Cortex of kidney (tissue), 1 donor: ENCODE data around the gene KCTD5.

Experiments used
- DNase-seq: peaks from one replicate; lab custom pipeline; 2025; lab: John Stamatoyannopoulos, UW

KCTD5 gene

DNA sequence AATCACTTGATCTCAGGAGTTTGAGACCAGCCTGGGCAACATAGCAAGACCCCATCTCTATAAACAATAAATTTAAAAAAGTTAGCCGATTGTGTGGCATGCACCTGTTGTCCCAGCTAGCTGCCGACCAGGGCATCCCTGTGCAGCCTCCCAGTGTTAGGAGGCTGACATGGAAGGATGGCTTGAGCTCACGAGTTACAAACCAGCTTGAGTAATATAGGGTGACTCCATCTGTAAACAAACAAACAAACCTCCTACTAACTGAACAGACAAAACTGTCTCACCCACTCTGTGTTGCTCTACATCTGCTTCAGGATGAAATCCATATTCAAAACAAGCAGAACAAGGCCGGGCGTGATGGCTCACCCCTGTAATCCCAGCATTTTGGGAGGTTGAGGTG lies 44.6 kb downstream of the KCTD5 start:
- no peak for DNase-seq

DNA sequence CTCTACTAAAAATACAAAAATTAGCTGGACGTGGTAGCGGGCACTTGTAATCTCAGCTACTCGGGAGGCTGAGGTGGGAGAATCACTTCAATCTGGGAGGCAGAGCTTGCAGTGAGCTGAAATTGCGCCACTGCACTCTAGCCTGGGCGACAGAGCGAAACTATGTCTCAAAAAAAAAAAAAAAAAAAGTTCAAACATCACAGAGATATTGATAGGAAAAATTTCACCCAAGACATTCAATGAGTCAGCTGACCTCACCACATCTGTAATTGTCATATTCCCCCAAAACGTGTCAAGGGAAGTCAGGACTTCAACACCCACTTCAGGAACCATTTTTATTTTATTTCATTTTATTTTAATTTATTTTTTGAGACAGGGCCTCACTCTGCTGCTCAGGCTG lies 45.7 kb downstream of the KCTD5 start:
- DNase-seq: no peak

- DNase-seq: no peak
Observed at GRCh38 chr16:2734844-2735515, 52.7 kb downstream of the KCTD5 start.

DNA sequence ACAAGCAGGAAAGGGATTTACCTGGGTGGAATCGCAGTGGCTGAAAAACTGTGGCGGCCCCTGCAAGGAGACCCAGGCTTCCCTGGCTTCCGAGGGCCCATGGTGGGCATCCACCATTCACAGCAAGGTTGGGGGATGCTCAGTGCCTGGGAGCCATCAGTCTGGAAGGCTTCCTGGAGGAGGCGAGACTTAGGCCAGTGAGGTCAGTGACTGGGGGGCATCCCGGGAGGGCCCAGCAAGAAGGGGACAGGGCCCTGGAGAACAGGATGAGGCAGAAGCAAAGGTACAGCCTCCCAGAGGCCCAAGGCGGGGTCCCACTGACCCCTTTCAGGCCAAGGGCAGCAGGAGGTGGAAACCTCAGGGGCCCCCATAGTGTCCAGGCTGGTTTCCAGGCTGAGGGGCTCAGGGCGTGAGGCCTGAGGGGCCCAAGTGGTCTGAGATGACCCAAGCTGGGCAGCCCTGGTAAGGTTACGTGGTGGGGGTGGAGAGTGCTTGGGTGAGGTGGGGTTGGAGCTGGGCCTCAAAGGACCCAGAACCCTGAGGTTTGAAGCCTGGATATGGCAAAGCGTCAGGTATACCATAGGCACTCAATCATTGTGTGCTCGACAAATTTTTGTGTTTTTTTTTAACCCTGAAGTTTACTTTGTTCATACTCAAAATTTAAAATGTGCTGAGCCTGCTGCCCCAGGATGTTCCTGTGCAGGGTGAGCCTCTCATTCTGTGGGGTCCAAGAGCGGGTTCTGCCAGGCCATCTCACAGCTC lies 54.3 kb downstream of the KCTD5 start:
- DNase-seq: no peak

DNA sequence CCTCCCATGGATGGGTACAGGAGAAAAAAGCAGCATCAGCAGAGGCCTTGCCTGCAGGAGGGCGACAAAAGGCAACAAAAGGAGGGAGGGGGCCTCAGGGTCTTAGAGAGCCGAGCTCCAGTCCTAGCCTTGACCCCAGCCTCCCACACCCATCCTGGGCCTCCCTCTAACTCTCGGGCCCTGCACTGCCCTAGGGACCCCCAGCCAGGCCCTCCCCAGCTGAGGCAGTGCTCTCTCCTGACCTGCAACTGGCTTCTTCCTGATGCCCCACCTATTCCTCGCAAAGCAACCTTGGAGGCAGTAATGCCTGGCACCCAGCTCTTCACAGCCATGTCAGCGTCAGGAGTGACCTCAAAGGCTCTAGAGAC lies 54.9 kb downstream of the KCTD5 start:
- no peak for DNase-seq

DNA sequence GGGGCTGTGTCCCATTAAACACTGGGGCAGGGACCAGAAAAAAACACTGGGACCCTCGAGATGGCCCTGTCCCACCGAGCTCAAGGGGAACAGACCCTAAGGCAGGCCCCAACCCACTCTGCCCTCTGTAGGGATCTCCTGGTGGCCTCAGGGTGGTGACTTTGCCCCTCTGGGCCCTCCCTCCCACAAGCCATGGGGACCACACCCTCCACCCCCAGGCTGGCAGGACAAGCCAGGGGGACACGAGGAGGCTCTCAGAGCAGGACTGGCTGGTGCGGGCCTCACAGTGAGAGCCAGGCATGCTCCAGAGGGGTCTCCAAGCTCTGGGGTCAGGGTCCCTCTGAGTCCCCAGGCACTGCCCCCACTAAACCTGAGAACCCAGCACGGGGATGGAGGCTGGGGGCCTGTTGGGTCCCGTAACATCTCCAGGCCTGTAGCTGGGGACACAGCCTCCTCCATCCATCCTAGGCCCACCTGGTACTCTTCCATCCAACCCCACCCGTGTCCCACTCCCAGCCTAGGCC lies 55.6 kb downstream of the KCTD5 start:
- DNase-seq: no peak

DNA sequence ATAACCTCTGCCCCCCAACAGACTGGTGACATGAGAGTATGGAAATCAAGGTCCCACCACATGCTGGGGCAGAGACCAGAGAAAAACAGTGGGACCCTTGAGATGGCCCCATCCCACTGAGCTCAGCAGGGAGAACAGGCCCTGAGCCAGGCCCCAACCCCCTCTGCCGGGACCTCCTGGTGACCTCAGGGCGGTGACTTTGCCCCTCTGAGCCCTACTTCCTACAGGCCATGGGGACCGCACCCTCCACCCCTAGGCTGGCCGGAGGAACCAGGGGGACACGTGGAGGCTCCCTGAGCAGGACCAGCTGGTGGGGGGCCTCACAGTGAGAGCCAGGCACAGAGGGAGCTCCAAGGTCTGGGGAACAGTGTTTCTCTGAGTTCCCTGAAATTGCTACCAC lies 56.3 kb downstream of the KCTD5 start:
- DNase-seq: no peak

DNA sequence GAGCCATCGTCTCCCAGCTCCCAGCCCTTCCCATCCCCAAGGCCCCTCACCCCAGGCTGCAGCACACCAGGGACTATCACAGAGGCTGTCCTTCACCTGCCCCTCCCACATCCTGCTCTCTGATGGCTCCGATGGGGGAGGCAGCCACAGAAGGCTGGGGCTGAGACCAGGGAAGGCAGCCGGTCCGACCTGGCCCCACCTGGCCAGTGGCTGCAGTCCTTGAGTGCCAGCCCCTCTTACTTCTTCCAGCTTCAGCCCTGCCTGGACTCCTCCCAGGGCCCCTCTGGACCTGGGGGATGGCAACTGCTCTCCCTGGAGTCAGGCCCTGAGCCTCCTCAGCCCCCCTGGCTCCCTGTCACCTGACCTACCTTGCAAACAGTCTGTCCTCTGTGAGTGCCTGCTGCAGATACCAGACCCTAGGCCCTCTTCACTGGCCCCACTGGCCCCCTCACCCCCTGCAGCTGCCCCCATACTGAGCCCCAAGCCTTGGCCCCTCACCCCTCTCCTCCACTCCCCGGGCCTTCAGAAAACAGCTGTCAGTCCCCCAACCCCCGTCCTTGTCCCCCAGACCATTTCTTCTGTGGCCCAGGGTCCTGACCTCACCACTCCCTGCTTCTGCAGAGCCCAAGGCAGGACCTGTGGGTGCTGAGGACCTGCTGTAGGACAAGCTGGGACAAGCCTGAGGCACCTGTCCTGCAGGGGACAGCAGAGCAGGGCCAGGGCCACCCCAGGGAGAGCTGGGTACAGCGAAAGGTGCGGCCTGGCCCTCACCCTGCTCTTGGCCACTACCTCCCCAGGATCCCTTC lies 57.5 kb downstream of the KCTD5 start:
- DNase-seq: no peak

DNA sequence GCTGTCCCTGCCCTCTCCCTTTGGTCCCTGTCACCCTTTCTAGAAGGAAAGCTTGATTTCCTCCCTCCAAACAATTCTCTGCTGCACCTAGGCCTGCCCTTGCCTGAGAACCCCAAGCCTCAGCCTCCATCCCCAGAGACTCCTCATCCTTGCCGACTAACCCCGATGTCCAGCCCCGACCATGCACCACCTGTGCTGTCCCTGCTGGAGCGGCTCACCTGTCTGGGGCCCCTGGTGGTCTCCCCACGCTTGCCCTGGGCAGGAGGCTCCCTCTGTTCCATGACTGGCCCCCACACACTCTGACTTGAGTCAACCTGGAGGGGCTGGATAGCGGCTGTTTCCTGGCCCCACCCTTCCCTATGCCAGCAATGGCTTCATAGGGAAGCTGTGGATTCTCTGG lies 58.2 kb downstream of the KCTD5 start:
- no peak for DNase-seq

DNA sequence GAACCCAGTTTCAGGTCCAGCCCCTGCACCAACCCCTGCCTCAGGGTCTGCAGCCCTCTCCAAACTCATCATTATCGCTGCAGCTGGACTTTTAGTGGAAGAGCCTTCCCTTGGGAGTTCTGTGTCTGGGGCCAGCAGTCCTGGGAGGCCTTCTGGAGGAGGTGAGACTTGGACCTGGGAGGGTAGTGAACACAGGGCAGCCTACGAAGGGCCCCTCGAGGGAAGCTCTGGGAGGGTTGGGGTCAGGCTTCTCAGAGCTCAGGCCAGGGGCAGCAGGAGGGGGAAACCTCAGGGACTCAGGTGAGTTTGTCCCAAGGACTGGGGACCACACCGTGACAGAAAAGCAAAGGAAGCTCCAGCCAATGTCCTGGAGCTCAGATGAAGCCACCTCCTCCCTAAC lies 58.8 kb downstream of the KCTD5 start:
- no peak for DNase-seq

GRCh38 chr16:2742323-2743006 lies 60.1 kb downstream of the KCTD5 start:
- no peak for DNase-seq

DNA sequence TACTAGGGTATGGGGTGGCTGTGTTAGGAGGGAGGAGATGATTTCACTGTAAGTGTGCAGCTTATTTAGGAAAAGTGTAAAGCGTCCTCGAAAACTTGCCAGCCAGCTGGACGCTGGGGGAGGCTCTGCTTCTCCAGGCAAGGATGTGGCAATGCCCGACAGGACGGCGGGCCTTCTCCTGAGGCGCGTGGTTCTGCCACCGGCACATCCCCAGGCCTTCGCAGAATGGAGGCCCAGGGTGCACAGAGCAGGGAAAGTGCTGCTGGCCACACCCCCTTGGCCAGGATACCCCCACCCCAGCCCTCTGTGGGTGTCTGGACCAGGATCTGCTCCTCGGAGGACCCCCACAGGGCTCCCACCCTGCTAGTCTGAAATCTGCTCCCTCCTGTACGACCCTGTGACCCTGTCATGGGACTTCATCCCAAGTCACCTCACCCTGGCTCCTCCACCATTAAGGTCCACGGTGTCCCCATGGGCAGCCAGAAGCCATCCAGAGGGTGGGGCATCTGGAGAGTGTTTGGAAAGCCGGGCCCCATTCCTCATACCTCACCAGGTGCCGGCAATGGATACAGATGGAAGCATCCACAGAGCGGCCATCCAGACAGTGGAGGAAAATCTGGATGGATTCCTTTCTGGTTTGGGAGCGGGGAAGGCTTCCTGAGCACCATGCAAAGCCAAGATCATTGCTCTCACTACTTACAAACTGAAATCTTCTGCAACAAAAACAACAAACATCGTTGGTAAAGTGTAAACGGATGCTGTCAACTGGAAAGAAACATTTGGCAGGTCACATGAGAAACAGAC lies 60.9 kb downstream of the KCTD5 start:
- no peak for DNase-seq

- DNase-seq: no peak
Observed at GRCh38 chr16:2744711-2745110, 62.4 kb downstream of the KCTD5 start.

DNA sequence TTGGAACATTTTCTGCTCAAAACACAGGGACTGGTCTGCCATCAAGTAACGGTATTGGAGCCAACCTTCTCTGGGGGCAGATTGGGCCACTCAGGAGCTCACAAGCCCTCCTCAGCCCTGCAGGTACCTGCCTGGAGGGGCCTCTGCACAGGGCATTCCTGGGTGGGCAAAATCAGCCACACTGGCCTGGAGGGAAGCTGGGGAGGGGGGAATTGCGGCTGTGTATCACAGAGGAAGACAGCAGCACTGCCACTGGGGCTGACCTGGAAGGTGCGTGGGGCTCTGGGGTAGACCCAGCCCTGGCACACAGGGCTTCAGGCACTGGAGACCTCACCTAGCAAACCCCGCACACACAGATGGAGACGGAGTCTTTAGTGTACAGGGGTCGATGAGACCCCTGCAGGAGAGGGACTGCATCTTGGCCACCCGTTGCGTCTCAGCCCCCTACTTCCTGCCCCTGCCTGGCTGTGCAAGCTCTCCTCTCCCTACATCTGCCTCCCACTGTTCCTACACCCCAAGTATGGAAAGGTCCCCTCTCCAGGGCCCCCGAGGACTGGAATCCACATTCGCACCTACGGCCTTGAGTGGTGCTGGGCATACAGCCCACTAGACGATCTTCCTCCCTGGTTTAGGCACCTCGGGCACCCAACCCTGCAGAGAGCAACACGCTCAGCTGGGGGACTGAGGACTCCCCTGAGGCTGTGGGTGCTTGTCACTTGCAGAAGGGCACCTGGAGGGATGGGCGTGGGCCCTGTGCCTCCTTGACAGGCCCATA lies 63.0 kb downstream of the KCTD5 start:
- DNase-seq: no peak

- no peak for DNase-seq
Observed at GRCh38 chr16:2745961-2746360, 63.6 kb downstream of the KCTD5 start.

DNA sequence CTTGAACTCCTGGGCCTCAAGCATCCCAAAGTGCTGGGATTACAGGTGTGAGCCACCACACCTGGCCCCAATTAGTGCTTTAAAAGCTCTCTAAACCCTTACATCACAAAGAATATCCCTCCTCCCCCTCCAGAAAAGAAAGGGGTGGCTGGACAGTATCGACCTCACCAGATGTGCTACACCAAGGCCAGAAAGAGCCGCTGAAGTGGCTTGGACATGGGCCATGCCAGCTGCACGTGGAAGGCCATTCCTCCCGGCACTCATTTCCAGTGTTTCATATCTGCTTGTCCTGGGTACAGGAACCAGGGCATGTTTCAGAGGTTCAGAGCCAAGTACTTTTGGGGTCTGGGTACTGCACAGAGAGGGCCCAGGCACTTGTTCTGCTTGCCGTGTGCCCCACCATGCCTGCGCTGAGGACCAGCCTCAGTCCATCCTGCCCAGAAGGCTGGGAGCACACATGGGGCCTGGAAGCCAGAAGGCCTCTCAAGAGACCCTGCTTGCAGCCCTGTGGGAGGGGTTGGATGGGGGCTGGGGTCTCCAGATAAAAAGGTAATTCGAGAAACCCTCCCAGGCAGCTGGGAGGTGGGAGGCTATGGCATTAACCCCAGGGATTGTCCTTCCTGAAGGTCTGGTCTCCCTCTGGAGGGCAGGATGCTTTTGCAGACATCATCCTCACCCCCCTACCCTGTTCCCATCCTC lies 66.6 kb downstream of the KCTD5 start:
- DNase-seq: no peak

- DNase-seq: no peak
Observed at GRCh38 chr16:2749476-2749875, 67.2 kb downstream of the KCTD5 start.

GRCh38 chr16:2749936-2750335 lies 67.6 kb downstream of the KCTD5 start:
- DNase-seq: no peak

DNA sequence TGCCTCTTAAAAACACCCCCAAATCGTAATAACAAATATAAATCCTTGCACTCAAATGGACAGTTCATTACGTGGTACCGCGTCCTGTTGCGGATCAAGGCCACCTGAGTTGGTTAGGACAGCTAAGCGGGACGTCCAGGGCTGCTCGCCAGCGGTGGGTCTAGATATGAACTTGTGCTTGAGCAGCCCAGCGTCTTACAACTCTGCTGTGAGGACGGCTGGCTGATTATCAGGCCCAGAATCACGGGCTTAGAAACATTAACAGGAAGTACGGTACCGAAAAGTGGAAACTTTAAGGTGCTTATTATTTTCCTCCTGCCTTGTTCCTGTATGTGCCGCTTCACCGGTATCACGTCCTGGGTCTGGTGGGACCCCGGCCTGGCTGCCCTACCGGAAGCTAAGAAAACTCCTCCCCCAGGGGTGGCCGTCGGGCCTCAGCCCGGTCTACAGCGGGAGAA lies 69.3 kb downstream of the KCTD5 start:
- DNase-seq: no peak
